GM12873 (cell line): Measurements from ENCODE around the gene ZNF316.

Experiments used
- CTCF ChIP-seq: IDR thresholded peaks from 2 replicates; pipeline ENCODE4 v1.5.1; 2012; ENCODE audit warnings: low read depth, mild to moderate bottlenecking, moderate library complexity, low read length, control low read depth; ENCODE audit not compliant: insufficient read depth; ENCODE audit errors: missing control alignments

The ZNF316 gene

GRCh38 chr7:6654113-6654841 lies 17.2 kb downstream of the ZNF316 start:
- TF ChIP-seq CTCF = no peak

GRCh38 chr7:6654842-6655610 lies 17.9 kb downstream of the ZNF316 start:
- TF ChIP-seq CTCF = no peak

- no peak for TF ChIP-seq CTCF
Measured at GRCh38 chr7:6655636-6656385, 18.7 kb downstream of the ZNF316 start.

- no peak for TF ChIP-seq CTCF
Measured at GRCh38 chr7:6656413-6656812, 19.3 kb downstream of the ZNF316 start.

- TF ChIP-seq CTCF = no peak
Measured at GRCh38 chr7:6658618-6659345, 21.7 kb downstream of the ZNF316 start.

- TF ChIP-seq CTCF = no peak
Measured at GRCh38 chr7:6675807-6676405, 38.8 kb downstream of the ZNF316 start.
